Neural cell (in vitro differentiated cells): ENCODE measurements around the gene PRR5L. TPM values are rescaled to one million over a fixed set of nuclear protein-coding genes. Genes with fewer than 3 reads are reported as not detected.

Experiments used
- H2AFZ ChIP-seq: fragments of 200-600, 300-800 bp; sonication (generic), shearing (Covaris generic); 2 replicates; pipeline ENCODE4 v1.6.0; 2014; ENCODE audit warnings: low read depth, mild to moderate bottlenecking, antibody characterized with exemption, low read length, moderate library complexity
- H3F3A ChIP-seq: fragments of 200-600 bp; shearing (Covaris generic); 2 replicates; pipeline ENCODE4 v1.6.1; 2016; ENCODE audit warnings: mild to moderate bottlenecking, moderate library complexity, mixed read lengths, antibody characterized with exemption, low read length; ENCODE audit not compliant: insufficient read depth, poor library complexity, severe bottlenecking
- H3K27ac ChIP-seq: fragments of 200-600, 300-800 bp; sonication (generic), shearing (Covaris generic); 2 replicates; pipeline ENCODE4 v1.5.1; 2014; ENCODE audit warnings: mild to moderate bottlenecking, low read length, moderate library complexity
- H3K27me3 ChIP-seq: fragments of 300-800, 200-600 bp; sonication (generic), shearing (Covaris generic); 2 replicates; pipeline ENCODE4 v1.6.0; 2014; ENCODE audit warnings: mild to moderate bottlenecking, low read depth, low read length, moderate library complexity; ENCODE audit not compliant: insufficient read depth
- H3K36me3 ChIP-seq: fragments of 300-800, 200-600 bp; sonication (generic), shearing (Covaris generic); 2 replicates; pipeline ENCODE4 v1.5.1; 2014; ENCODE audit warnings: mild to moderate bottlenecking, antibody characterized with exemption, low read length, moderate library complexity; ENCODE audit not compliant: insufficient read depth
- H3K4me2 ChIP-seq: fragments of 300-800, 200-600 bp; sonication (generic), shearing (Covaris generic); 2 replicates; pipeline ENCODE4 v1.6.0; 2014; ENCODE audit warnings: mild to moderate bottlenecking, low read length
- H3K4me3 ChIP-seq: fragments of 300-800, 200-600 bp; sonication (generic), shearing (Covaris generic); 2 replicates; pipeline ENCODE4 v1.5.1; 2014; ENCODE audit warnings: mild to moderate bottlenecking, low read length, moderate library complexity
- H3K79me2 ChIP-seq: fragments of 200-600 bp; shearing (Covaris generic); replicated peaks from 2 replicates; pipeline ENCODE4 v1.6.0; 2014; ENCODE audit warnings: mild to moderate bottlenecking, low read length, moderate library complexity; ENCODE audit not compliant: insufficient read depth
- H3K9ac ChIP-seq: fragments of 300-800, 200-600 bp; sonication (generic), shearing (Covaris generic); 2 replicates; pipeline ENCODE4 v1.6.1; 2016; ENCODE audit warnings: mild to moderate bottlenecking, low read length, mixed read lengths
- H3K9me2 ChIP-seq: fragments of 200-600 bp; shearing (Covaris generic); 2 replicates; pipeline ENCODE4 v1.6.1; 2016; ENCODE audit warnings: mild to moderate bottlenecking, low read length, mixed read lengths; ENCODE audit not compliant: insufficient read depth
- H3K9me3 ChIP-seq: fragments of 200-600, 300-800 bp; sonication (generic), shearing (Covaris generic); 2 replicates; pipeline ENCODE4 v1.6.1; 2016; ENCODE audit warnings: mild to moderate bottlenecking, mixed run types, low read length, moderate library complexity, mixed read lengths
- H4K20me1 ChIP-seq: fragments of 200-600 bp; shearing (Covaris generic); 2 replicates; pipeline ENCODE4 v1.6.1; 2016; ENCODE audit warnings: mild to moderate bottlenecking, mixed run types; ENCODE audit not compliant: insufficient read depth
- CTCF ChIP-seq: fragments of 450-650 bp; IDR thresholded peaks from 2 replicates; pipeline ENCODE4 v1.5.1; 2014; ENCODE audit warnings: antibody characterized with exemption, mild to moderate bottlenecking, moderate library complexity; ENCODE audit not compliant: poor library complexity, severe bottlenecking
- EP300 ChIP-seq: fragments of 450-650 bp; conservative IDR thresholded peaks from 2 replicates; pipeline ENCODE4 v1.6.1; 2014; ENCODE audit warnings: antibody characterized with exemption, mild to moderate bottlenecking, moderate library complexity; ENCODE audit not compliant: poor library complexity, severe bottlenecking
- EZH2 ChIP-seq: fragments of 200-600, 300-800 bp; shearing (Covaris generic), sonication (generic); IDR thresholded peaks from 2 replicates; pipeline ENCODE4 v1.6.1; 2014; ENCODE audit warnings: antibody characterized with exemption, low read length, borderline replicate concordance, mild to moderate bottlenecking; ENCODE audit not compliant: insufficient read depth, poor library complexity, severe bottlenecking
- MXI1 ChIP-seq: fragments of 450-650 bp; conservative IDR thresholded peaks from 2 replicates; pipeline ENCODE4 v1.6.1; 2014; ENCODE audit warnings: antibody characterized with exemption, mild to moderate bottlenecking; ENCODE audit not compliant: poor library complexity, severe bottlenecking
- POLR2AphosphoS5 ChIP-seq: IDR thresholded peaks from 2 replicates; pipeline ENCODE4 v1.6.1; 2012
- RAD21 ChIP-seq: fragments of 450-650 bp; conservative IDR thresholded peaks from 2 replicates; pipeline ENCODE4 v1.6.1; 2014; ENCODE audit warnings: antibody characterized with exemption, mild to moderate bottlenecking, moderate library complexity
- REST ChIP-seq: IDR thresholded peaks from 2 replicates; pipeline ENCODE4 v1.6.1; 2012; ENCODE audit warnings: borderline replicate concordance
- SMC3 ChIP-seq: fragments of 450-650 bp; conservative IDR thresholded peaks from 2 replicates; pipeline ENCODE4 v1.6.1; 2014; ENCODE audit warnings: antibody characterized with exemption, mild to moderate bottlenecking, moderate library complexity; ENCODE audit not compliant: poor library complexity
- TAF1 ChIP-seq: IDR thresholded peaks from 2 replicates; pipeline ENCODE4 v1.6.1; 2012; ENCODE audit warnings: low read depth
- polyA plus RNA-seq: library from polyadenylated mRNA; depleted of rRNA; stranded (reverse); fragments of >200 nt; gene quantifications from 2 replicates; pipeline ENCODE4 v1.2.3, GENCODE V29; 2014

PRR5L gene
- polyA plus RNA-seq, 1 donor from 2014 or later: 0.22 TPM

GRCh38 chr11:36361472-36361871, 65.4 kb downstream of the PRR5L start:
- Histone ChIP-seq H3K79me2 (no peaks in the 10 kb centered on the region), H3K27me3 (no peaks in the 10 kb centered on the region), H3F3A (no peaks in the 10 kb centered on the region), H3K9me3 (no peaks in the 10 kb centered on the region), H2AFZ (no peak overlapping the region), H3K9ac (no peak overlapping the region), H3K4me3 (no peak overlapping the region), H3K36me3 (no peaks in the 10 kb centered on the region), H3K27ac (no peak overlapping the region), H3K9me2 (no peaks in the 10 kb centered on the region), H3K4me2 (no peak overlapping the region), H4K20me1 (no peaks in the 10 kb centered on the region)
- TF ChIP-seq SMC3 (no peak), EZH2 (no peak), POLR2AphosphoS5 (no peak), TAF1 (no peak), RAD21 (no peak), EP300 (no peak), CTCF (no peak)

- H3K4me3 ChIP-seq: no peak overlapping the region
Measured at GRCh38 chr11:36361901-36362391, 65.9 kb downstream of the PRR5L start.

More at GRCh38 chr11:36361901-36362391, 65.9 kb downstream of the PRR5L start:
- Histone ChIP-seq H4K20me1 (no peaks in the 10 kb centered on the region), H3K27ac (no peak overlapping the region), H3K9ac (no peak overlapping the region), H3K36me3 (no peaks in the 10 kb centered on the region), H3K27me3 (no peaks in the 10 kb centered on the region), H3K4me2 (no peak overlapping the region), H3K79me2 (no peaks in the 10 kb centered on the region), H2AFZ (no peak overlapping the region), H3K9me3 (no peaks in the 10 kb centered on the region), H3K9me2 (no peaks in the 10 kb centered on the region), H3F3A (no peaks in the 10 kb centered on the region)
- TF ChIP-seq POLR2AphosphoS5 (no peak), MXI1 (no peak), SMC3 (no peak), EP300 (no peak), CTCF (no peak), TAF1 (no peak), REST (no peak), RAD21 (no peak), EZH2 (no peak)
